GM19463 (cell line): ENCODE measurements around the gene MANEAL.

Experiments
- ATAC-seq: cut with Tn5 transposase; IDR thresholded peaks from one replicate; pipeline ENCODE4 v1.9.1; 2021; ENCODE audit warnings: mild to moderate bottlenecking, moderate library complexity; ENCODE audit not compliant: unreplicated experiment

MANEAL gene

DNA sequence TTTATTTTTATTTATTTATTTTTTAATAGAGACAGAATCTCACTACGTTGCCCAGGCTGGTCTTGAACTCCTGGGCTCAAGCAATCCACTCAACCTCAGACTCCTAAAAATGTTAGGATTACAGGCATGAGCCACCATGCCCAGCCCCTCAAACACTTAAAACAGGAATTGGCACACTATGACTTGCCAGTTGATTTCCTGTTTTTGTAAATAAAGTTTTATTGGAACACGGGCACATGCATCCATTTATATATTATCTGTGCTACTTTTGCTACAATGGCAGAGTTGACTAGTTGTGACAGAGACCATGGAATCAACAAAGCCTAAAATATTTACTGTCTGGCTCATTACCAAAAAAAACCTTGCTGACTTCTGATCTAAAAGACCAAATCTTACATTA lies 30.4 kb downstream of the MANEAL start:
- ATAC-seq, result no peak

DNA sequence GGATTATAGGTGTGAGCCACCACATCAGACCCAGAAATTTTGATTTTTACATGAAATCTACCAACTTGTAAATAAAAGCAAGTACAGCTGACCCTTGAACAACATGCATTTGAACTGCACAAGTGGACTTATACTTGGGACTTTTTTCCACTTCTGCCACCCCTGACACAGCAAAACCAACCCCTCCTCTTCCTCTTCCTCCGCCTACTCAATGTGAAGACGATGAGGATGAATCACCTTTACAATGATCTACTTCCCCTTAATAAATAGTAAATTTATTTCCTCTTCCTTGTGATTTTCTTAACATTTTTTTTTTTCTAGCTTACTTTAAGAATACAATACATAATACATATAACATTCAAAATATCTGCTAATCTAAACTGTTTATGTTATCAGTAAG lies 31.9 kb downstream of the MANEAL start:
- no peak for ATAC-seq

DNA sequence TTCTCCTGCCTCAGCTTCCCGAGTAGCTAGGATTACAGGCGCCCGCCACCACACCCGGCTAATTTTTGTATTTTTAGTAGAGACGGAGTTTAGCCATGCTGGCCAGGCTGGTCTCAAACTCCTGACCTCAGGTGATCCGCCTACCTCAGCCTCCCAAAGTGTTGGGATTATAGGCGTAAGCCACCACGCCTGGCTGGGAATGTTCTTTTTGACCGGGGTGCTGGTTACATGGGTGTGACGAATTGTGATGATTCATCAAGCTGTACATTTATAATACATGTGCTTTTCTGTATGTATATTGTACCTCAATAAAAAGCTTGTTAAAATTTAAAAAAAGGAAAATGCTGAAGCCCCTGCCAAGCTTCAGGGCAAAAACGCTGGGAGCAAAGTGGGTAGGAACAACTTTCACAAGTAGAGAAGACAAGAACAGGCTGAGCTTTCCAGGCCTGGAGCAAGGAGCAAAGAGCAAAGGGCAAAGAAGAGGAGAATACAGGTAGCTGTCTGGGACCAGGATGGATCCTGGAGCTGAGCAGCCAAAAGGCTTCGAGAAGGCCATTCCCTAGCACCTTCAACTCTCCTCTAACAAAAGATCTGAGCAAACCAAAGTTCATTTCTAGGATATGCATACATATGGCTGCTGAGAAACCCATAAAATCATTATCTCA lies 34.9 kb downstream of the MANEAL start:
- ATAC-seq, result no peak

DNA sequence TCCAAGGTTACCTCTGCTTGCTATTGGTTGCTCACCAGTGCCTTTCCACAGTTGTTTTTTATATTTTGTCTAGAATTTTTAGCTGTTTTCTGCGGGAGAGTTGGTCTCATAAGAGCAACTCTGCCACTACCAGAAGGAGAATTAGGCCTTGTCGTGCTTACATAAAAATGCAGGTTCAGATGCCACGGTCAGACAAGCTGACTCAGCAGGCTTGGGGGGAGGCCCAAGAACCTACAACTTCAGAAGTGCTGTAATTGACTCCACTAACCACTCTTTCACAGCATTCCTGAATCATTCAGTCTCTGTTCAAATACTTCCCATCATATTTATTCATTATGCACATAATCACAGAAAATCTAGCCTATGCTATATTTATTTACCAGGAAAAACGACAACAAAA lies 37.5 kb downstream of the MANEAL start:
- no peak for ATAC-seq

DNA sequence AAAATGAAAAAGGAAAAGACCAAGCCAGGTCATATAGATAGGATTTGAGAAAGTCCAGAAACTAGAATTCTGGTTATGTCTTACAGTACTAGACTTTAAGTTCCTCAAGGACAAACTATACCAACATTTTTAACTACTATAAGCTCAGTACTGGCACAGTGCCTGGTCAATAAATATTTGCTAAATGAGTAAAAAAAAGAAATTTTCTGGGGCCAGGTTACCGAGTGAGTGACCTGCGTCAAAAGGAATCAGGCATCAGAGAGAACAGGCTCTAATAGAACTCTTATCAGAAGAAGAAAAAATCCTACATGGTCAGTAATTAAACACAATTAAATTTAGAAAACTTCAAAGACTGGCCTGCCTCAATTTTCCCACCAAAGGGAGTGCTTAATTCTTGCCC lies 38.2 kb downstream of the MANEAL start:
- ATAC-seq, result no peak

DNA sequence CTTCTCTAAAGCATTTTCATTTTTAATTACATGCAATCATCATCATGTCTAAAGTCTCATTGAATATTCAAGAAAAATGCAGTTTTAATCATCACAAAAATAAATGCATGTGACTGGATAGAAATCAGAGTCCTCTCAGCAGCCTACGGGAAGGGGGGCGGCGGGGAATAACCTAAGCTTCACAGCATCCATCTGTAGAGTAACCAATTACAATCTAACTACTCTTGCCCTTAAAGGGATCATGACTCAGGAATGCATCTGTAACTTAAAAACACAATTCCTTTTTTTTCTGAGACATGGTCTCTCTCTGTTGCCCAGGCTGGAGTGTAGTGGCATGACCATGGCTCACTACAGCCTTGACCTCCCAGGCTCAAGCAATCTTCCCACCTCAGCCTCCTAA lies 43.1 kb downstream of the MANEAL start:
- no peak for ATAC-seq

DNA sequence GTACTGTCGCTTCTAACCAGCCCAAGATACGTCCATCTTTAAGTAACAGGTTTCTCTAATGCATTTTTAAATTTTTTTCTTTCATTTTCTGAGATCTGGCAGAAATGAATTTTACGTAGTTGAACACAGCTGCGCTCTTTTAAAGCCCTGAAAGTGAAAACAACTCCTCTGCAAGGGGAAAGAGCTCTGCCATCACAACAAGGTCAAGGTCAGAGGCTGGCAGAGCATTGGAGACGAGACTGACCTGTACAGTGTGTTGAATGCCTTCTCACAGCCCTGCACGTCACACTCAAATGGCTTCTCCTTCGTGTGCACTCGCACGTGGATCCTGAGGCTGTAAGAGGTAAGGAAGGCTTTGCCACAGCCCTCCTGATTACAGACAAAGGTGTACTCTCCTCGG lies 46.0 kb downstream of the MANEAL start:
- ATAC-seq, result no peak

DNA sequence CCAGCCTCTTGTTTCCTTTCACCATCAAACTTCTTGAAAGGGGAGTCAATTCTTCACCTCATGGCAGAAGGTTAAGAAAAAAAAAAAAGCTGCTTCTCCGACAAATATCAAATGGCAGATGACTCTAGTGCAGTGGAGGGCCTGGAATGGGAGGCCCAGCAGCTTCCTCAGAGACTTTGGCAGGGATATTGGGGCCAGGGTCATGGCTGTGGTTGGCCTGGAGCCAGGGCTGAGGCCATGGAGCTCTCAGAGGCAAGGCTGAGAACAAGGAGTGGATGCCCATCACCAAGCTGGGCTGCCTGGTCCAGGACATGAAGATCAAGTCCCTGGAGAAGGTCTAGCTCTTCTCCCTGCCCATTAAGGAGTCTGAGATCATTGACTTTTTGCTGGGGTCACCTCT lies 47.1 kb downstream of the MANEAL start:
- no peak for ATAC-seq

DNA sequence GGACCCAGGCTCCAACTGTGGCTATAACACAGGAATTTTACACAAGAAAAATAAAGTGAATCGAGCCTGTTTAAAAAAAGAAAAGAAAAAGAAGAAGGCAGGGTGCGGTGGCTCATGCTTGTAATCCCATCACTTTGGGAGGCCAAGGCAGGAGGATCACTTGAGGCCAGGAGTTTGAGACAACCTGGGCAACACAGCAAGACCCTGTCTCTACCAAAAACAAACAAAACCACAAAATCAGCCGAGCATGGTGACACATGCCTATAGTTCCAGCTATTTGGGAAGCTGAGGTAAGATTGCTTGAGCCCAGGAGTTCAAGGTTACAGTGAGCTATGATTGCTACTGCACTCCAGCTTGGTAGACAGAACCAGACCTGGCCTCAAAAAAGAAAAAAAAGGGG lies 48.0 kb downstream of the MANEAL start:
- ATAC-seq, result no peak

DNA sequence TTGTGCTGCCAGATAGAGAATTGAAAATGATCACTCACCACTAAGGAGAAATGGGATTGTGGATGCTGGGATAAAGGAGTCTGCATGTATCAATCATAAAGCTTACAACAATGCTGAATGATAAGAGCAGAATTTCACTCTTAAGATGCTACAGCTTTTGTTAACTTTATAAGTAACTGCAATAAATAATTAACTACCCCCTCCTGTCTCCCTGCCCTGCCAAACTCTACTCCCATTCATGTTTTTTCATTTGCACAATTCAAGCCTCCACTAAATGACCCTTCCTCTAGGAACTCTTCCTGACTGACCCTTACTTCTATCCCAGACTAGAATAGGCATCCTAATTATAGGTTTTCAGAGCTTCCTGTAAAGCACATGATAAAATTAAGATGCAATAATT lies 50.9 kb downstream of the MANEAL start:
- ATAC-seq, result no peak

DNA sequence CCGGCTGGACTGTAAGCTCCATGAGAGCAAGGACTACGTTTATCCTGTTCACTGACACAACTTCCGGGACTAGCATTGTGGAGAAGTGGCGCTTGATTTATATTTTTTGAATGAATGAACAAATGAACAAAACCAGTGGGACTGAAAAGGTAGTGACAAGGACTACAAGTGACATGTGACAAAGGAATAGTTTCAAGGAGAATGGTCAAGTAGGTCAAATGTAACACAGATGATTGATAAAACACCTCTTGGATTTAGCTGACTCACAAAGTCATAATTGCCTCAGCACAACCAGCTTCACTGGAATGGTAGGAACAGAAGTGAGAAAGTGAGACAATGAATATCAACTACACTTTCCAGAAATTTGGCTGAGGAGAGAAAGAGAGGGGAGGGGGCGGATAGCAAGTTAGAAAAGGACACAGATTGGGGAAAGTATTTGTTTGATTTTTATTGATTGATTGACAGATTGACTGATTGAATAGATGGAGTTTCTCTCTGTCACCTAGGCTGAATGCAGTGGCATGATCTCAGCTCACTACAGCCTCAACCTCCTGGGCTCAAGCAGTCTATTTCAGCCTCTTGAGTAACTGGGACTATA lies 51.5 kb downstream of the MANEAL start:
- no peak for ATAC-seq

DNA sequence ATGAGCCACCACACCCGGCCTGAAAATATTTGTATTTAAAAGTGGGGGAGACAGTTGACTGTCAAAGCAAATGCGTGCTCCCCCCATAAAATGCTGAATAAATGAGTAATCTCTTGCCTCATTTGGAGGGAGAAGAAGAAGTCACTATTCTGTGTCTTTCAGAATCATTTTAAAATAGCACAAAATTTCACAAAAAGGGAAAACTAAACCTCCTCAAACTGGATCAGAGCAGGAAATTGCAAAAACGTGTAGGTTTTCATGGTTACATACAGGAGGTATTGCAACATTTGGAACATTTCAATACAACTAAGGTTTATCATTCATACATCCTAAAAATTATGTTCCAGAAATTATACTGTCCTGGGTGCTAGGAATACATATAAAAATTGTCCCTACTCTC lies 52.1 kb downstream of the MANEAL start:
- ATAC-seq, result no peak

DNA sequence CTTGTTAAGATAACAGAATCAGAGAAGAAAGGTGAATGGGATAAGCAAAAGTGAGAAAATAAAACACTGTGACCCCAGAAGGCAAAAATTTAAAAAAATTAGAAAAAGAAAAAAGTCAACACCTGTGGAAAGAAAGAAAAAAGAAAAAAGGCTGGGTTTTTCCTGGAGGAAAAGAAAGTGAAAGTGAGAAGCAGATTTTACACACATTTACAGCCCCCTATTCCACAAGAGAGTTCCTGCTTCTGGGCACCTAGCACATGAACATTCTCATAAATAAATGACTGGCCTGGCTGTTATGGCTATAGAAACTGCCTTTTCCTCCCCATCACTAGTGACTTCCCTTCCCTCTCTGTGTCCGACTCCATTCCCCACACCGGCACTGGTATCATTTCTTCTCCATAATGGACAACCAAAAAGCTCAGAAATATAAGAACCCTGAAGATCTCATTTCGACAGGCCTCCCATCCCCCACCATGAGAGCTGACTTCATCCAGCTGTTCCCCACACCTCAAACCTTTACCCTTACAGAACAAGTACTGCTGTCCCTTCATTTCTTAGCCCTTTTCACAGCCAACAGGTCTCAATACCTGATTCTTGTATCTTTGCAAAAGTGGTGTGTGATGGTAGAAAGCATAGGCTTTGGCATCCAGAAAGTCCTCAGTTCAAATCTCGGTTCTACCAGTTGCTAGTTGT lies 53.1 kb downstream of the MANEAL start:
- no peak for ATAC-seq

DNA sequence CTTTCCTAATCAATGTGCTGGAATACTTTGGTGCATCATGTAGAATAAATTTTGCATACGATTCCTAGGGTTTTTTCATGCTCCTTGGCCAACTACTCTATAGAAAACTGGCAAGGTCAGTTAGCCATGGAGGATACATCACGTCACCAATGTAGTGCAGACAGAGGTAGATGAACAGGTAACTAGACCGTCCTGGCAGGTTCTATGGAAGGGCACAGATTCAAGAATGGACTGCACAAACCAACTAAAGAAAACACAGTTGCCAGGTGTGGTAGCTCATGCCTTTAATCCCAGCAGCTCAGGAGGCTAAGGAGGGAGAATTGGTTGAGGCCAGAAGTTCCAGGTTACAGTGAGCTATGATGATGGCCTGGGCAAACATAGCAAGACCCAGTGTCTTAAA lies 55.8 kb downstream of the MANEAL start:
- ATAC-seq, result no peak

DNA sequence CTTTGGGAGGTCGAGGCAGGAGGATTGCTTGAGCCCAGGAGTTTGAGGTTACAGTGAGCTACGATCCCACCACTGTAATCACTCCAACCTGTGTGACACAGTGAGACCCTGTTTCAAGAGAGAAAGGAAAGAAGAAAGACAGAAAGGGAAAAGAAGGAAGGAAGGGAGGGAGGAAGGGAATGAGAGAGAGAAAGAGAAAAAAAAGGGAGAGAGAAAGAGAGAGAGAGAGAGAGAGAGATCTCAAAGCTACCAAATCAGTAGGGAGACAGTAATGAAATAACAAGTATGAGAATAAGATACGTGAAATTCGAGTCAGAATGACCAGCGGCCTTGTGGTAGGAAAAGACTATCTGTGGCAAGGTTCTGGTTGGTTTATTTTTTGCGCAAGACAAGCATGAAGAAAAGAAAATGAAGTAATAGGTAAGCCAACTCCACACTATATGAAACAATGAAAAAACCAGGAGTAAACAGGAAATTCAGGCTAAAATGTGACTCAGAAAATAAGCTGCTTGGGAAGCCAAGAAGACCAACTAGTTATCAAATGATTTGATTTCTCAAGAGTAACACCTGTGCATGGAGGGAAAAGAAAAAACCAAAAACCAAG lies 56.8 kb downstream of the MANEAL start:
- ATAC-seq, result no peak
